GM19463 (cell line): ENCODE results near the gene SPDYE1.

ENCODE experiments used
- ATAC-seq: cut with Tn5 transposase; IDR thresholded peaks from one replicate; pipeline ENCODE4 v1.9.1; 2021; ENCODE audit warnings: mild to moderate bottlenecking, moderate library complexity; ENCODE audit not compliant: unreplicated experiment

Gene SPDYE1

DNA sequence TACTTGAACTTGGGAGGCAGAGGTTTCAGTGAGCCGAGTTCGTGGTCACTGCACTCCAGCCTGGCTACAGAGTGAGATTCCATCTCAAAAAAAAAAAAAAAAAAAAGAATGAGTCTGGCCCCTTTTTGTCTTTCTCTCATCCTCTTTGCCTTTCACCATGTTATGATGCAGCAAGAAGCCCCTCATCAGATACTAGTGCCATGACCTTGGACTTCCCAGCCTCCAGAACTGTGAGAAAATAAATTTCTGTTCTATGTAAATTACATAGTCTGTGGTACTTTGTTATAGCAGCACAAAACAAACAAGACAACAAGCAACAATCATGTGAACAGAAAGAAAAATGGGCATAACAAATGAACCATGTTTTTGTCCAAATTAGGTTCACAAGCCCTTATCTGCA lies 44.5 kb downstream of the SPDYE1 start:
- ATAC-seq, result no peak

GRCh38 chr7:44043902-44044301 lies 46.2 kb downstream of the SPDYE1 start:
- no peak for ATAC-seq

DNA sequence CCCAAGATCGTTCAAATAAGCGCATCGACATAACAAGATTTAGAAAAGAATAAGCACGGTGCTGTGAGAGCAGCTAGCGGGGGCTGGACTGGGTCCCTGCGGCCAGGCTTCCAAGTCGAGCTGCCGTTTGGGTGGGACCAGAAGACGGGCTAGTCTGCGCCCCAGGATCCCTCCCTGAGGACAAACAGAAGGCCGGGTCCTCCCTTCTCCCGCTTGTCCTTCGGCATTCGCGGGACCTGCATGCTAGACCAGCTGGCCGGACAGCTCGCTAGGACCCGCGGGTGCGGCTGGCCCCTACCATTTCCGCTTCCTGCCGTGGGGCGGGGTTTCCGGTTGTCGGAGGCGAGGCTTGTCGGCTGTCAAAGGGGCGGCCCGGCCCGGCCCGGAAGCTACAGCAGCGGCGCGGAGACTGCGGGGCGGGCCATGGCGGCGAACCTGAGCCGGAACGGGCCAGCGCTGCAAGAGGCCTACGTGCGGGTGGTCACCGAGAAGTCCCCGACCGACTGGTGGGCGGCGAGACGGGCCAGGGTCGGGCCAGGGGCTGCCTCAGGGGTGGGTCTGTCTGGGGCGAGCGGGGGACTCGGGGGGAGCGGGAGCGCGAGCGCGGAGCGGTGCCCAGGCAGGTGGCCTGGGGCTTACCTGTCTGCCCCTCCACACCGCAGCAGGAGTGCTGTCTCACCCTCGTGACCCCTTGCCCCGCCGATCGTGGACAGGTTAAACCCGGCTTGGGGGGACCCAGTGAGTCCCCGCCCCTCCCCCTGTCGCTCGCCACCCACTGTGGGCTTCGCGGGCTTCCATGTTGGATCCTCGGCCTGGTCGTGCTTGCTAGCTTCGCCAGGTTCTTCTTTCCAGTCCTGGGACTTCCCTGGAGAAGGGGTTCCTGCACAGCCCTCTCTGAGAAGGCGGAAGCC lies 46.9 kb downstream of the SPDYE1 start, which contains the start of gene DBNL:
DBNL (plus strand) TSS at position 388 of the 911 bp plus-strand sequence; CDS start at position 424, 36 bp downstream.
- ATAC-seq, result peak; percentile 73

DNA sequence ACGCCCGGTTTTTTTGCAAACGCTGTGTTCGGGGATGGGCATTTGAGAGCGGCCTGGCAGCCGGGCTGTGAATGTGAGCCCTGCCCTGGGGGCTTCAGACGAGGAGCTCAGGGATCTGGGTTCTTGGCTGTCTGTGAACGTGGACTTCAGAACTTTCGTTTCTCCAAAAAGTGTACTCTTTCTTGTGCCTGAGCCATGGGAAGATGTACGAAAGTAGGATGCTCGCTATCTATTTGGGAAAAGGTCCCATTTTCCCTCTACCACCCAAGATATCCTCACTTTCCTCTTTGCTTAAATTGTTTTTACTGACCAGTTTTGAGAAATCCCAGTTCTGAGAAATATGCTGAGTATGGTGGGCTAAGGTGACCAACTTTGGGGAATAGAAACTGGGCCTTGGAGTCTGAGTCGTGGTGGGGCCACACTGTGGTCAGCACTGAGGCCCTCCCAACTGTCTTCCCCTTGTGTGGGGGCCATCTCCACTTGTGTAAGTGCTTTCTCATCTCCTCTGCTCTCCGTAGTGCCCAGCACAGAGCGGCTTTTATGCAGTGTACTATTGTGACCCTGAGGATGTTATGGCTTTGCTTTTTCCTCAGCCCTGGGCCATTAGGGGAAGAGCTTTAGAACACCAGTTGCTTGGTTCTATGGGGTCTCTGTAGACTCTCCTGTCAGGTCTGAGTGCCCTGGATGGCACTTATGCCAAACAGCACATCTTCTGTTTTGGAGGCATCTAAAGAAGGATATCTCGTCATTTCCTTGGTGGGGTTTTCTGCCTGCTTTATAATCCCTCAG lies 47.7 kb downstream of the SPDYE1 start:
- peak; percentile 1 for ATAC-seq

DNA sequence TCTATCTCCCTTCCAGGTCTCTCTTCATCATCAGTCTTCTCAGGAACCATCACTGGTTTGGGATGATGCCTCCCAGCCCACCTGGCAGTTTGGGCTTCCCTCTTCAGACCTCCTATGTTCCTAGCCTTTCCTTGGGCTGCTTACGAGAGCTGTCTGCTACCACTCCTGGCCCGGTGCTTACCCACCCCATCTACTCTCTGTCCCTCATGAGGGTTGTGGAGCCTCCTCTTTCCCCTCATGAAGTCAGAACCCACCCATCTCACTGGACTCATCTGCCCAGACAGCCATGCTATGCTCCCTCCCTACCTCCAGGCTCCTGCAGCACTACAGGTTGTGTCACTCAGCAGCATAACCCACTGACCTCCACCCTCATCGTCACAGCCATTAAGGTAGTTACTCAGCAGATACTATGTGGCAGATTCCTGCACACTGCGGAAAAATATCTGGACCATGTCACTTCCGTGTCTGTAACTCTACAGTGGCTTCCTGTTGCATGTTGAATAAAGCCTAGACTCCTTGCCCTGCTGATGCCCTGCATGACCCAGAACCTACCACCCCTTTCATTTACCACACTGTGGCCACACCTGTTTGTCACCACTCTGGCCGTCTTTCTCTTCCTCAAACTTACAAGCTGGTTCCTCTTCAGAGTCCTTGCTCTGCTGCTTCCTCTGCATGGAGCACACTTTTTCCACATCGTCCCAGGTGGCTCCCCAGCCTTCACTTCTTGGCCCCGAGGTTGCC lies 48.8 kb downstream of the SPDYE1 start:
- peak; percentile 57 for ATAC-seq

DNA sequence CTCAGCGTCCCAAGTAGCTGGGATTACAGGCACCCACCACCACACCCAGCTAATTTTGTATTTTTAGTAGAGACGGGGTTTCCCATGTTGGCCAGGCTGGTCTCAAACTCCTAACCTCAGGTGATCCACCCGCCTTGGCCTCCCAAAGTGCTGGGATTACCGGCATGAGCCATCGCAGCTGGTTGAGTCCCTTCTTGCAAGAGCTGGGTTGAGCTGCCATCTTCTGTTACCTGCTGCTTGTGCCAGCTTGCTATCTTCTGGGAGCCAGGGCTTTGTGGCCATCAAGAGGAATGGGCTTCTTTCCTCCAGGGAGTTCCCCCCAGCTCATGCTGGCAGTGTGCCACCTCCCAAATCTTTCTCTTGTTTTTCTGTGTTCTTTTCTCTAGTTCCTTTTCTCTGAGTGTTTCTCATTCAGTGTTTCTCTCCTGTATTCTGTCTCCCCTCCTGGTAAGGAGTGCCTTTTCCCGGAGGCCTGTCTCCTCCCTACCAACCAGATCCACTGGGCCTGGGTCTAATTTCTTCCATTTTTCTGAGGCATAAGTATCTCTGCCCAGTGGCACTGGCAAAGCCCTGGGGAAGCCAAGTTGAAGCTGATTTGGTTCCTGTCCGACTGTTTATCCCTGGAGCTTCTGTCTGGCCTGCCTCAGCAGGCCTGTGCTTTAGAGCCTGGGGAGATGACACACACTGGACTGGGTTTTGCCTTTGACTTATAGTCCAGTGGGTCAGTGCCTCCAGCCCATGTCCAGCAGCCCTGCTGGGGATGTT lies 50.5 kb downstream of the SPDYE1 start:
- ATAC-seq, result no peak

DNA sequence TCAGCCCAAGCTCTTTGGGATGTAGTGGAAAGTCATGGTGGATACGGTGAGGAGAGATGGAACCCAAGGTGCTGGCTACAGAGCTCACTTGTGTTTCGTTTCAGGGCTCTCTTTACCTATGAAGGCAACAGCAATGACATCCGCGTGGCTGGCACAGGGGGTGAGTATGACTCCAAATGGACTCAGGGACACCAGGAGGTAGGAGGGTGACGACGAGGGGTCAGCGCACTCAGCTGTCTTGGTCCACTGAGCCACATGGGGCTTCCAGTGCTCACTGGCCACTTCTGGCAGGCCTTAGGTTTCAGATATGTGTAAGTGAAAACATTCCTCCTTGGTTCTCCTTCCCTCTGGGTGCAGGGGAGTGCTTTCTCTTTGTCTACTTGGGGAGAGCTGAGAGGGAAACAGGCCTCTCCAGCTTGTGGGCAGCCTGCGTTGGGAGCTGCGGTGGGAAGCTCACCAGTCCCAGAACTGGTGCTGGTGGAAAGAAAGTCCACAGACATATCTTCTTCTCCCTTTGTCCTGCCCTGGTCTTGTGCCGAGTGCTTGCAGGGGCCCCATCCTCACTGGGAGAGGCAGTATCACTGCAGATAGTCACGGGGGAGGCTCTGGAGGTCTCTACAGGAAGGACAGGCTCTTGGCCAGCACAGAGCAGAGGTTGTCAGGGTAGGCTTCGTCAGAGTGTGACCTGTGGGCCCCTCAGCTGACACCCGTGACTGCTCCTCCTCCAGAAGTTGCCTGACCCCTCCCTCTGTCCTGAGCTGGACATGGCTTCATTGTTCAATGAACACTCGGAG lies 52.6 kb downstream of the SPDYE1 start:
- no peak for ATAC-seq

- ATAC-seq, result no peak
Observed at GRCh38 chr7:44050915-44051560, 53.3 kb downstream of the SPDYE1 start.

DNA sequence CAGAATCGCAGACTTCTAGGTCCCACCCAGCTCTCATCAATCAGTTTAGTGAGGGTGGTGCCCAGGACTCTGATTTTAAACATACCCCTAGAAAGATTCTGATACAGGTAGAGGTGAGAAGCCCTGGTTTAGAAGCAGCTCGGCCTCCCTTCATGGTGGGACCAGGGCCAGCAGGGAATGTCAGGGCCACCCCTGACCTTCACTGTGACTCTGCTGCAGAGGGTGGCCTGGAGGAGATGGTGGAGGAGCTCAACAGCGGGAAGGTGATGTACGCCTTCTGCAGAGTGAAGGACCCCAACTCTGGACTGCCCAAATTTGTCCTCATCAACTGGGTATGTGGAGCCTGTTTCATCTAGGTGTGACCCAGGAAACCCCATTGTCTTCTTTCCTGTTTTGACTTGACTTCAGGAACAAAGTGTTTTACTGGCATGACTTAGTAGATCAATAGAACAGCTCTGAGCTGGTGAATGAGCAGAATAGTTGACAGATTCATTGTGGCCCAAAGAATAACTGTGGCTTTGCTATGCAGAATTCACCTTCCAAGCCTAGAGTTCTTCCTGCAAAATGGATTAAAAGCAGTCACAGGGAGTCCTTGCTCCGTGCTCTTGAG lies 54.0 kb downstream of the SPDYE1 start:
- no peak for ATAC-seq

GRCh38 chr7:44052771-44053365 lies 55.2 kb downstream of the SPDYE1 start:
- no peak for ATAC-seq

- no peak for ATAC-seq
Observed at GRCh38 chr7:44056681-44057080, 59.0 kb downstream of the SPDYE1 start.

DNA sequence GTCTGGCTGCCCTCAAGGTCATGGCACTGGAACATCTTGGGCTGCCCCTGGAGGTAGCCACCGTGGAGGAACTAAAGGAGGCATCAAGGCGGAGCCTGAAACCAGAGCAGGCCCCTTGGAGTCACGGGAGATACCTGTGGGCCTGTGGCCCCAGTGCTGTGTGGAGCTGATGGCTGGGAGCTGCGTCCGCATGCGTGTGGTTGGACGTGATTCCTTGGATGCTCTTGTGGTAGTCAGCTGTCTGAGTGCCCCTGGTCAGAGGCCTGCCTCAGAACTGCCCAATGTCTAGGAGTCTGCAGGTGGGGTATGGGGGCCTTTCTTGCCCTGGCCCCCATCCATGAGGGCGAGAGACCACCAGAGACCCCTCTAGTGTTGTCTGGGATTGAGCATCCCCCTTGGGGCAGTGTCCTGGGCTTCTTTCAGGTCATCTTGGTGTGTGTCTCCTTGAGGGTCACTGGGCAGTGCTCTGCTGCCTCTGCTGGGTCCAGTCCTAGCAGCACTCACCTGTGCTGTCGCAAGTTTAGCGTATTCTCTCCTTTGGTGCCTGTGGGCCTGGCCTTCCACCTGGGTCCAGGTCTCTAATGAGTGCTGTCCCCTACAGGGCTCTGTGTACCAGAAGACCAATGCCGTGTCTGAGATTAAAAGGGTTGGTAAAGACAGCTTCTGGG lies 59.6 kb downstream of the SPDYE1 start:
- ATAC-seq, result no peak

DNA sequence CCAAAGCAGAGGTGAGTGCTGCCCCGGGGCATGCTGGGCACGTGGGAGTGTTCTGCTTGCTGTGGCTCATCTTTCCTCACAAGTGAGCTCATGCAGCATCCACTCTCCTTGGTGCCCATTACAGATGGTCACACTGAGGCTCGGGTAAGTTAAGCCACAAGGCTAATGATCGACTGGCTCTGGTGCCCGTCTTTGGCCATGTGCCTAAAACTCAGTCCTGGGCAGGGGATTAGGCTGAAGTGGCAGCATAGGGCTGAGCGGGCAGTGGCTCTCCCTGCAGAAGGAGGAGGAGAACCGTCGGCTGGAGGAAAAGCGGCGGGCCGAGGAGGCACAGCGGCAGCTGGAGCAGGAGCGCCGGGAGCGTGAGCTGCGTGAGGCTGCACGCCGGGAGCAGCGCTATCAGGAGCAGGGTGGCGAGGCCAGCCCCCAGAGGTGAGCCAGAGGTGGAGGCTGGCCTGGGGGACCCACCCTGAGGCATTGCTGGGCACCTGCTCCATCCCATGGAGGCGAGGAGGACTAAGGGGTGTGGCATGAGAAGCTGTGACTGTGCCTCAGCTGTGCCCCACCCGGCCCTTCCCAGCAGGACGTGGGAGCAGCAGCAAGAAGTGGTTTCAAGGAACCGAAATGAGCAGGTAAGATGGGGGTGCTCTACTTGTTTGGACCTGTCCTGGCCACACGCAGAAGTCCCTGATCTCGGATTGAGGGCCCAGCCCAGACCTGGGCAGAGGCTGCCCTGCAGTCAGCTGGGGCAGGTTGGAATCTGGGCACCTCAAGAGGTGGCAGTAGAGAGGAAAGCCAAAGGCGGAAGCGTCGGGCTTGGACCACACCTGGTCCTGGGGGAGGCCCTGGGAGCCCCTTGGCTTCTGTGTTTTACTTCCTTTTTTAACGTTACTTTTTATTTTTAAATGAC lies 60.4 kb downstream of the SPDYE1 start:
- ATAC-seq, result no peak

DNA sequence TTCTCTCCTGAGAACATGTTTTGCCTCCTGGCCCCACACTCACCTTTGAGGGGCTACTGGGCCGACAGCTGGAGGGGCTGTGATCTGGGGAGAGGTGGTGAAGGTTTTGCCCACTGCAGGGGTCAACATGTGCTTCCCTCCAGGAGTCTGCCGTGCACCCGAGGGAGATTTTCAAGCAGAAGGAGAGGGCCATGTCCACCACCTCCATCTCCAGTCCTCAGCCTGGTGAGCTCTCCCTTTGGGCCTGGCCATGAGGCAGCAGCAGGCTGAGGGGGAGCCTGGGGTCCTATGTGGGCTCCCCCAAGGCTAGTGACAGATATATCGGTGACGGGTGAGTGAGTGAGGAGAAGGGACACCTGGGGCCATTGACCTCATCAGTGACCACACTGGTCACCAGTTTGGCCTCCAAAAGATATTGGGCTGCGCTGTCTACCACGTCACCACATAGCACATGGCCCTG lies 61.1 kb downstream of the SPDYE1 start:
- no peak for ATAC-seq

DNA sequence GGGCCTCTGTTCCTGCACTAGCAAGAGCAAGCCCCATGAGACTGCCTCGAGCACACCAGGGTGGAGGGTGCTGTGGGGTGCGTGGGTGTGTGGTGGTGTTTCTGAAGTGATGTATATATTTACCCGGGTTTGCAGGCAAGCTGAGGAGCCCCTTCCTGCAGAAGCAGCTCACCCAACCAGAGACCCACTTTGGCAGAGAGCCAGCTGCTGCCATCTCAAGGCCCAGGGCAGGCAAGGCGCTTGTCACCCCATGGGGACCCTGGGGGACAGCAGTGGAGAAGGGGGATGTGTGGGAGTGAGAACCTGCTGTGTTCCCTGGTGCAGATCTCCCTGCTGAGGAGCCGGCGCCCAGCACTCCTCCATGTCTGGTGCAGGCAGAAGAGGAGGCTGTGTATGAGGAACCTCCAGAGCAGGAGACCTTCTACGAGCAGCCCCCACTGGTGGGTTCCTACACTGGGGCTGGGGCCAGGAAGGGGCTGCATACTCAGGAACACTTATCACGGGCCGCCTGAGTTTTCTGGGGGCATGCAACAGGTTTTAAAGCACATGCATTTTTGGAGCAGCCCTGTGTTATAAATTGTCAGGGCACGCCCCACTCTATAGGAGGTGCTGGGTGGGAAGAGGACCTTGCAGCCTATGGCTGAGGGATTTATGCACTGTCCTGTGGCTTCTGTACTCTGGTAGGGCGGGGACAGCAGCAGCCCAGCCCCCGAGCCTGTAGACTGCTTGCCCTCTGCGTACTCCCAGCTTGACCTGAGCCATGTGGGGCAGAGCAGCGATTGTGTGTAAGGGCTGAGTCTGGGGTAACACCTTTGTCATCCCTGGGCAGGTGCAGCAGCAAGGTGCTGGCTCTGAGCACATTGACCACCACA lies 61.8 kb downstream of the SPDYE1 start:
- ATAC-seq, result peak; percentile 58
